GM19372 (cell line): Measurements from ENCODE around the gene SNAP29.
"Not testable (repeated sequence)": the region's sequence is repeated elsewhere in the genome, so short reads cannot be mapped to it uniquely, and the experiment has no call there.

ENCODE experiments used
- ATAC-seq: cut with Tn5 transposase; IDR thresholded peaks from one replicate; pipeline ENCODE4 v1.9.1; 2021; ENCODE audit warnings: mild to moderate bottlenecking, low read depth, moderate library complexity; ENCODE audit not compliant: unreplicated experiment

Gene SNAP29

GRCh38 chr22:20890975-20891374, 32.2 kb downstream of the SNAP29 start:
- ATAC-seq = no peak

- ATAC-seq = not testable (repeated sequence)
Measured at GRCh38 chr22:20897737-20898136, 38.9 kb downstream of the SNAP29 start.

- no peak for ATAC-seq
Measured at GRCh38 chr22:20899827-20900423, 41.1 kb downstream of the SNAP29 start.

GRCh38 chr22:20901093-20902033, 42.6 kb downstream of the SNAP29 start:
- ATAC-seq = not testable (repeated sequence)

- no peak for ATAC-seq
Measured at GRCh38 chr22:20903093-20903492, 44.3 kb downstream of the SNAP29 start.

- ATAC-seq = no peak
Measured at GRCh38 chr22:20904008-20904979, 45.5 kb downstream of the SNAP29 start.

- no peak for ATAC-seq
Measured at GRCh38 chr22:20904980-20905355, 46.2 kb downstream of the SNAP29 start.

GRCh38 chr22:20905415-20906386, 46.9 kb downstream of the SNAP29 start:
- ATAC-seq = no peak

- no peak for ATAC-seq
Measured at GRCh38 chr22:20906387-20906767, 47.6 kb downstream of the SNAP29 start.

- ATAC-seq = not testable (repeated sequence)
Measured at GRCh38 chr22:20908717-20909116, 49.9 kb downstream of the SNAP29 start.

GRCh38 chr22:20909543-20910303, 50.9 kb downstream of the SNAP29 start:
- ATAC-seq = no peak

- ATAC-seq = no peak
Measured at GRCh38 chr22:20912494-20912893, 53.7 kb downstream of the SNAP29 start.

GRCh38 chr22:20916916-20917810, 58.4 kb downstream of the SNAP29 start, which contains the start of gene CRKL:
TSS of gene CRKL (plus strand) at chr22:20917407. CDS start at chr22:20917935, 528 bp downstream.
- peak; percentile 88 for ATAC-seq

- no peak for ATAC-seq
Measured at GRCh38 chr22:20918663-20919218, 59.9 kb downstream of the SNAP29 start.

- ATAC-seq = no peak
Measured at GRCh38 chr22:20919718-20920117, 60.9 kb downstream of the SNAP29 start.

- ATAC-seq = no peak
Measured at GRCh38 chr22:20920881-20921203, 62.0 kb downstream of the SNAP29 start.

GRCh38 chr22:20922141-20922751, 63.4 kb downstream of the SNAP29 start:
- no peak for ATAC-seq
